Smooth muscle cell (in vitro differentiated cells): ENCODE measurements around the gene HS3ST5. TPM values are rescaled to one million over a fixed set of nuclear protein-coding genes. Genes with fewer than 3 reads are reported as not detected.
"Not testable (repeated sequence)": the region's sequence is repeated elsewhere in the genome, so short reads cannot be mapped to it uniquely, and the experiment has no call there.

Experiments used
- DNase-seq: peaks from one replicate; lab custom pipeline; 2025; ENCODE audit not compliant: unreplicated experiment; lab: John Stamatoyannopoulos, UW
- H2AFZ ChIP-seq: fragments of 200-600 bp; sonication (generic); 2 replicates; pipeline ENCODE4 v1.6.0; 2016; ENCODE audit warnings: antibody characterized with exemption, low read depth, mild to moderate bottlenecking
- H3F3A ChIP-seq: fragments of 200-600 bp; sonication (generic); 2 replicates; pipeline ENCODE4 v1.6.0; 2017; ENCODE audit warnings: antibody characterized with exemption, low read depth
- H3K27ac ChIP-seq: fragments of 200-600 bp; sonication (generic); 2 replicates; pipeline ENCODE4 v1.5.1; 2016; ENCODE audit warnings: low read depth, mild to moderate bottlenecking
- H3K27me3 ChIP-seq: fragments of 200-600 bp; sonication (generic); 2 replicates; pipeline ENCODE4 v1.6.1; 2016; ENCODE audit warnings: low read depth, mild to moderate bottlenecking
- H3K36me3 ChIP-seq: fragments of 200-600 bp; sonication (generic); 2 replicates; pipeline ENCODE4 v1.5.1; 2016; ENCODE audit warnings: low read depth
- H3K4me1 ChIP-seq: fragments of 200-600 bp; sonication (generic); 2 replicates; pipeline ENCODE4 v1.5.1; 2016; ENCODE audit warnings: low read depth
- H3K4me2 ChIP-seq: fragments of 200-600 bp; sonication (generic); 2 replicates; pipeline ENCODE4 v1.6.0; 2016; ENCODE audit warnings: mild to moderate bottlenecking
- H3K4me3 ChIP-seq: fragments of 200-600 bp; sonication (generic); 2 replicates; pipeline ENCODE4 v1.5.1; 2016; ENCODE audit warnings: mild to moderate bottlenecking
- H3K79me2 ChIP-seq: fragments of 200-600 bp; sonication (generic); 2 replicates; pipeline ENCODE4 v1.6.0; 2016; ENCODE audit warnings: low read depth, mild to moderate bottlenecking
- H3K9ac ChIP-seq: fragments of 200-600 bp; sonication (generic); 2 replicates; pipeline ENCODE4 v1.6.0; 2016; ENCODE audit warnings: low read depth
- H3K9me3 ChIP-seq: fragments of 200-600 bp; sonication (generic); replicated peaks from 2 replicates; pipeline ENCODE4 v1.5.1; 2016; ENCODE audit warnings: low read depth
- H4K20me1 ChIP-seq: fragments of 200-600 bp; sonication (generic); 2 replicates; pipeline ENCODE4 v1.6.0; 2016; ENCODE audit warnings: low read depth
- CTCF ChIP-seq: fragments of 200-600 bp; sonication (generic); IDR thresholded peaks from 2 replicates; pipeline ENCODE4 v1.5.1; 2017; ENCODE audit warnings: borderline replicate concordance, mild to moderate bottlenecking, antibody characterized with exemption; ENCODE audit not compliant: insufficient read depth, poor library complexity, severe bottlenecking
- WGBS: methylation state at CpG from one replicate; pipeline ENCODE4 v1.1.7; 2016; ENCODE audit warnings: low lambda C conversion rate; 5-methylcytosine and 5-hydroxymethylcytosine counted together
- polyA plus RNA-seq: library from polyadenylated mRNA; unstranded; fragments of >200 nt; fragmentation: Nextera tagmentation; extraction: Ambion mirVana; gene quantifications from 2 replicates; pipeline ENCODE4 v1.2.1, GENCODE V29; 2016
- total RNA-seq: library from RNA; depleted of rRNA; stranded (reverse); fragments of >200 nt; gene quantifications from 2 replicates; pipeline ENCODE4 v1.2.3, GENCODE V29; 2014

The HS3ST5 gene
- total and polyA plus RNA-seq, 2 experiments from 2014 or later = 0.18 to 0.25 TPM

- H3K36me3 ChIP-seq, H3K27me3 ChIP-seq, DNase-seq, H4K20me1 ChIP-seq, H3K9me3 ChIP-seq, H3F3A ChIP-seq: not testable (repeated sequence)
- WGBS = 2% methylated on average over 7 of the region's 7 CpGs
- H3K4me2 ChIP-seq = peak overlapping the region; percentile 88
- H3K27ac ChIP-seq = peak overlapping the region; percentile 93
- peaks cover 48% of the 10 kb centered on the region for H3K79me2 ChIP-seq
- H2AFZ ChIP-seq = peak overlapping the region; percentile 6
- peaks cover 17% of the 10 kb centered on the region for H3K4me1 ChIP-seq
- H3K9ac ChIP-seq = peak overlapping the region; percentile 80
- peak overlapping the region; percentile 60 for H3K4me3 ChIP-seq
Observed at GRCh38 chr6:114011486-114011885, 331.3 kb downstream of the HS3ST5 start.

GRCh38 chr6:114010540-114010939, 332.3 kb downstream of the HS3ST5 start:
- no peak for TF ChIP-seq CTCF
- Histone ChIP-seq H3F3A (no peaks in the 10 kb centered on the region), H2AFZ (peak overlapping the region; percentile 6), H3K79me2 (peaks cover 54% of the 10 kb centered on the region), H3K27ac (peak overlapping the region; percentile 93), H4K20me1 (no peaks in the 10 kb centered on the region), H3K9ac (peak overlapping the region; percentile 80), H3K4me1 (peaks cover 17% of the 10 kb centered on the region), H3K36me3 (no peaks in the 10 kb centered on the region), H3K4me2 (peak overlapping the region; percentile 88), H3K4me3 (peak overlapping the region; percentile 60), H3K9me3 (no peaks in the 10 kb centered on the region), H3K27me3 (no peaks in the 10 kb centered on the region)
- no peak for DNase-seq
- WGBS = 46% methylated on average over 2 of the region's 2 CpGs

GRCh38 chr6:114009192-114009591, 333.6 kb downstream of the HS3ST5 start:
- Histone ChIP-seq H3K36me3 (no peaks in the 10 kb centered on the region), H3K9ac (peak overlapping the region; percentile 80), H3K79me2 (peaks cover 68% of the 10 kb centered on the region), H3F3A (no peaks in the 10 kb centered on the region), H3K4me3 (peak overlapping the region; percentile 60), H2AFZ (peak overlapping the region; percentile 8), H3K9me3 (no peaks in the 10 kb centered on the region), H3K4me1 (peaks cover 17% of the 10 kb centered on the region), H3K27me3 (no peaks in the 10 kb centered on the region), H4K20me1 (no peaks in the 10 kb centered on the region), H3K27ac (peak overlapping the region; percentile 93), H3K4me2 (peak overlapping the region; percentile 88)
- no peak for DNase-seq
- no peak for TF ChIP-seq CTCF
- WGBS = 4% methylated on average over 2 of the region's 2 CpGs

GRCh38 chr6:114008331-114008730, 334.5 kb downstream of the HS3ST5 start:
- no peaks in the 10 kb centered on the region for H3F3A ChIP-seq
- 44% methylated on average over 4 of the region's 4 CpGs for WGBS
- H3K9me3 ChIP-seq = no peaks in the 10 kb centered on the region
- peak overlapping the region; percentile 88 for H3K4me2 ChIP-seq
- peak overlapping the region; percentile 8 for H2AFZ ChIP-seq
- H3K27me3 ChIP-seq = no peaks in the 10 kb centered on the region
- H3K79me2 ChIP-seq = peaks cover 76% of the 10 kb centered on the region
- H3K4me1 ChIP-seq = peaks cover 17% of the 10 kb centered on the region
- no peak for TF ChIP-seq CTCF
- peak overlapping the region; percentile 60 for H3K4me3 ChIP-seq
- H4K20me1 ChIP-seq = no peaks in the 10 kb centered on the region
- peak overlapping the region; percentile 80 for H3K9ac ChIP-seq
- H3K36me3 ChIP-seq = no peaks in the 10 kb centered on the region
- DNase-seq = no peak
- H3K27ac ChIP-seq = peak overlapping the region; percentile 93
